GM21381 (cell line): Measurements from ENCODE around the gene IDH3A.
"Not testable (repeated sequence)": the region's sequence is repeated elsewhere in the genome, so short reads cannot be mapped to it uniquely, and the experiment has no call there.

Experiments used
- ATAC-seq: cut with Tn5 transposase; IDR thresholded peaks from one replicate; pipeline ENCODE4 v1.9.1; 2021; ENCODE audit warnings: mild to moderate bottlenecking, moderate library complexity; ENCODE audit not compliant: unreplicated experiment

IDH3A gene

DNA sequence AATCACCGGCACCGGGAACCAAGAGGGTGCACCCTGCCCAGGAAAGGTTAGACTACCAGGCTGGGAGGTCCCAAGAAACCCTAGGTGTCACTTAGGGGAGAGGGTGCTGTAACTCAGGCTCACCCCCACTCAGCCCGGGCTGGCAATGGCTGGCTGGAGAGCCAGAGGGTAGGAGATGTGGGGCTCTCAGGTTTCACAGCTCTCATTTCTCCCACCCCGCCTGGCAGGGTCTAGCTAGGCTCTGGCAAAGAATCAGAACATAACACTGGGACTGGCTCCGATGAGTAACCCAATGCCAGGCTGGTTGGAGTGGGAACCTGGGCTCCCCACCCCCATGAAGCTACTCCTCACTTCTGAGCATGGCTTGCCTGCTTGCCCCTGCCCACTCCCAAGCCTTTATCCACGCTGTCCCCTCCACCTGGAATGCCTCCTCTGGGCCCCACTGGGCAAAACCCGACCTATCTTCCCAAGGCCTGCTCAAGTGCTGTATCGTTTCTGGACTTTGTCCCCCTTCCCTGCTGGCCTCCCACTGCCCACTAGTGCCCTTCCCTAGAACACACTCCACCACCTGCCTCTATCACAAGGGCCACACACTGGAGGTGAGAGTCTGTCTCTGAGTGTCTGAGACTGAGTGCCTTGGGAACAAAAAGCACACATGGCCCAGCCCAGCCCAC lies 19.9 kb upstream of the IDH3A start:
- ATAC-seq = no peak

DNA sequence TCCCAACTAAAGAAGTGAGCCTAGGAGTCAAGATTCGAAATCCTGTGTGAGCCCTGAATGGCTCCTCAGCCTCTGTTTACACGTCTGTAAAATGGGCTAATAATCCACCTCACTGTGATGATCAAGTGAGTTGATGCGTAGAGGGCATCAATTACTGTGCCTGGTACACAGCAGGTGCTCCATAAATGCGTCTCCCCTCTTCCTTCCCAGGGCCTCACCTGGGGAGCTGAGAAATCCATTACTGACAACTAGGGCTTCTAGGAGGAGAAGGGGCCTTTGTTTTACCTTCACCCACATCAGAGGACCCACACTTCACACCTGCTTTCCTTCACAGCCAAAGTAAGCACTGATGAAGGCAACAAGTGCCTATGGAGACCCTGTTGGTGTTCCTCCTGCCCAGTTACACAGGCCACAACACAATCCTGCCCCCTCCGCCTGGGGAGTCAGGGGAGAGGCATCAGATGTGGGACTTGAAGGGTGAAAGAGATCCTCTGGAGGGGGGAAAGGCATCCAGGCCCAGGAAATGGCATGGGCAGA lies 19.3 kb upstream of the IDH3A start:
- no peak for ATAC-seq

DNA sequence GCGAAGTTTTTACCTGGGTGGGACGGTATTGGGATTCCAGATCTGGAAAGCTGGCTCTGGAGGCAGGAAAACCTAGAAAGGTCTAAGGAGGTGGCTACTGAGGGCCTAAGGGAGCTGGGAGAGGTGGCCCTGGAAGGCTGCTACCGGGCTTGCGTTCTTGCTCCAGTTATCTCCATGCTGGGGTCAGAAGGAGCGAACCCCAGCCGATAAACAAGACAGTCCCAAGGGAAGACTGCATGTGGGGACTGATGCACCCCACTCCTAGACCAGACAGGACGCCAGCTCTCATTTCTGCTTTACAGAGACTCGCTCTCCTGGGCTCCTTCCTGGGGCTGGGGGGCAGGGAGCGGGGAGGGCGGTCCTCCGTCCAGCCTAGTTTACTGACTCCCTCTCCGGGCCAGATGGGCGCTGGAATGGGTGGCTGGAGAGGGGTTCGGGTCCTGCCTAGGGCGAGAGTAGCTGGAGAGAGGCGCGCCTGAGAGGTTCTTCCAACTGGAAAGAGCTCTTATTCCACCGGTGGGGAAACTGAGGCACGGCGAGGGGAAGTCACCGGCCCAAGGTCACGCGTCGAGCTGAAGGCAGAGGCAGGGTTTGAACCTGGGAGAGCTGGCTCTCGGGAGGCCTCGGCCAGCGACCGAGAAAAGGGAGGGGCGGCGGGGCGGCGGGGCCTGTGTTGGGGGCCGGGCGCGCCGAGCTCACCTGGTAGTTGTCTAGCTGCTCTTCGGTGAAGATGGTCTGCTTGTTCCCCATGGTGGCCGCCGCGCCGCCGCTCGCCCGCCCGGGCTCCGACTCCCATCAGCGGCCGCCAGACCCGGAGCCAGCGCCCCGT lies 18.5 kb upstream of the IDH3A start:
- peak; percentile 49 for ATAC-seq

DNA sequence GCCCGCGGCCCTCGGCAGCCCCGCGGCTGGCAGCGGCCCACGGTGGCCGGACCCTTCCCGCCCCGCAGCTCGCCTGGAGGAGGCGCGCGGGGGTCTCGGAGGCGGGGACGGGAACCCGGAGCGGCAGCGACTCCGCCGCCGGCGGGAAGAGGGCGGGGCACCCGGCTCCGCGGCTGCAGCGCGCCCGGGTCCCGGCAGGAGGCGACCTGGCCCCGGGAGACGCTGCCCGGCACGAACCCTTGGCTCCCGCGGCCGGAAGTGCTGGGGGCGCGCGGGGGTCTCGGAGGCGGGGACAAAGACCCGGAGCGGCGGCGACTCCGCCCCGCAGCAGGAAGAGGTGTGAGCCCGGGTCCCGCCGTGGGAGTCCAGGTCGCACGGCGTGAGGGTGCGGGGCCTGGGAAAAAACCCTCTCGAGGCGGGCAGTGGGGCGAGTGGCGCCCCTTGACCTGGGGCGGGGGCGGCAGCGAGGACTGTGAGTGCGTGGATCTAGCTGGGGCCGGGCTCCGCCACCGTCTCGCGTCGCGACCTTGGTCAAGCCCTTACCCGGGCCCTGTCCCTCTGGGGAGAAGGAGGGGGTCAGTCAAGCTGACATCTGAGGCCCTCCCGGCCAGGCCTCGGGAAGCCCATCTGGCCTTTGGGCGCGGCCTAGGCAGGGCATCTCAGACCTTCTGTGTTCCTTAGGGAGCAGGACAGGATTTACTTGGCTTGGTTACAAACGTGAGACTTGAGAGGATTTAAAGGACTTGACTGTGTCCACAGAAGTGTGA lies 17.7 kb upstream of the IDH3A start, which contains the start of gene CIB2:
CIB2 (minus strand) TSS at position 151 of the 767 bp plus-strand sequence. CDS start 230 bp downstream, outside the sequence.
- peak; percentile 89 for ATAC-seq

DNA sequence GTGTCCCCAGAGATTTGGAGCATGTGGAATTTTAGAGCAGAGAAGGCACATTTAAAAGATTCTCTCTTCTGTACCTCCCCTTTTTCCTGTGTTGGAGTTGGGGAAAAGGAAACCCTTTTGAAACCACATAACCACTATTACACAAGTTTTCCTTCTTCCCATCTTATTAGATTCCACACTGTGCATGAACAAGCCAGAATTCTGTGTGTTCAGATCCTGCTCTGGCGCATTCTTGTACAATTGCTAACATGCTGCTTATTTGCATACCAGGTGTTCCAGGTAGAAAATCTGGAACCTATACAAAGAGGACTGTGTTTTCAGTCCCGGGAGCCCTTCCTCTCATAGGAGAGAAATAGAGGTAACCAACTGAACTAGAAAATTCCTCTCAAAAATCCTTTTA lies 15.4 kb upstream of the IDH3A start:
- no peak for ATAC-seq

DNA sequence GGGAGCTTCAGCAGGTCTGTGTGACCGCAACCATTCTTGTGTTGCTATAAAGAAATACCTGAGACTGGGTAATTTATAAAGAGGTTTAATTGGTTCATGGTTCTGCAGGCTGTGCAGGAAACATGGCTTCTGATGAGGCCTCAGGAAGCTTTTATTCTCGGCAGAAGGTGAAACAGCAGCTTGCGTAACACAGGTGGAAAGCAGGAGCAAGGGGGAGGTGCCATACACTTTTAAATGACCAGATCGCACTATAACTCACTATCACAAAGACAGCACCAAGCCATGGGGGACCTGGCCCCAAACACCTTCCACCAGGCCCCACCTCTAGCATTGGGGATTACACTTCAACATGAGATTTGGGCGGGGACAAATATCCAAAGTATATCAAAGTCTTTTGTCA lies 9.6 kb upstream of the IDH3A start:
- no peak for ATAC-seq

DNA sequence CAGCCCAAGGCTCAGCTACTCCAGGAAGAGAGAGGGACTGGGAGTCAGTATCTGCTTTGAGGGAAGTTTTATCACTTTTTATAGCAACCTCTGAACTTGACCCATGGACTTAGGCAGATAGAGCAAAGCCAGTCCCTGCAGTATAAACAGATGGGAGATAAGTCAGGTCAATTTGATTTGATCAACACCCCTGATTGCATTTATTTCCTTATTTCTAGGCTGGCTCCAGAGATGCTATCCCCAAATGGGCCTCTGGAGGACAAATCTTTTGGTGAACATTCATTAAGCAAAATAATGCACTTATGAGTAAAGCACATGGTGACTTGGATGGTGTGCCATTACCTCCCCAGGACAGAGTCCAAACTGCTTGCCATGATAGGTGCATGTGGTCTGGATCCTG lies 8.9 kb upstream of the IDH3A start:
- no peak for ATAC-seq

DNA sequence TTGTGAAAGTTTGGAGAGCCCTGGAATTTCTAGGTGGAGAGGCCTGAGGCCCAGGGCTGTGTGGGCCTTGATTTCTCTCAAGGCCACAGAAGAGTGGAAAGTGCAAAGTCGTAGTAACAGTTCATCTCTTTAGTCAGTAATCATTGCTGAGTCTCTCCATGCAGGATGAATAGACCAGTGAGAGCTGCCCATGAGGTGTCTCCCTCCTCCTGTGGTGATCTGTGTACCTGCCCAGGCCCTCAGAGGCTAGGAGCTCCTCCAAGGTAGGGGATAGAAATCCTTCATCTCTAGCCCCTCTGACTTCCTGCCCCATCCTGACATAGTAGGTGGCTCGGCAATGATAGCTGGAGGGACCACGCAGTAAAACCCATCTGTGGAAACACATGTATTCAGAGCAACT lies 6.8 kb upstream of the IDH3A start:
- ATAC-seq = no peak

DNA sequence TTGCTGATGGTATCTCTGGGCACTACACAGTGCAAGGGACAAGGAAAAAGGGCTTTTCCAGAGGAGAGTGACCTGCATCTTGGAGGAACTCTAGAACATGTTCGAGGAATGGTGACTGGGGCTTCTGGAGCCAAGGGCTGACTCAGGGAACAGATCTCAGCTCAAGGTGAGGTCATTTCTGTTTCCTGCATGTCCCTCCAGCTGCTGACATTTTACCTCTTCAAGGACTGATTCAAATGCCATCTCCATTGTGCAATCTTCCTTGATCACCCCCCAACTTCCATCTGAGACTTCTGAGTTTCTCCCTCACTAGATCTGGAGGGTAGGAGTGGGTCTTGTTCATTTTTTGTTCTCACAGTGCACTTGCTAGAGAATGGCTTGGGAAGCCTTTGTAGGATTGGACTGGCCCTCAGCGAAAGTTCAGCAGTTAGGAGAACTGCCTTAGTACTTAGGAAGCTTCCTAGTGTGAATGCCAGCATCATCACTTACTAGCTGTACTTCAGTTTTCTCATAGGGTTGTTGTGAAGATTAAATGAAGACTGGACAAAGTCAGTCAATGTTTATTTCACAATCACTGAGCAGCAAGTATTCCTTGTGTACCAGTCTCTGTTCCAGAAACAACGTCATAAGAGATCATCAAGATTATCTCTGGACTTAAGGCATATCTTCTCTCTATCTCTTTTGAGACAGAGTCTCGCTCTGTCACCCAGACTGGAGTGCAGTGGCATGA lies 2.6 kb upstream of the IDH3A start:
- ATAC-seq = no peak

DNA sequence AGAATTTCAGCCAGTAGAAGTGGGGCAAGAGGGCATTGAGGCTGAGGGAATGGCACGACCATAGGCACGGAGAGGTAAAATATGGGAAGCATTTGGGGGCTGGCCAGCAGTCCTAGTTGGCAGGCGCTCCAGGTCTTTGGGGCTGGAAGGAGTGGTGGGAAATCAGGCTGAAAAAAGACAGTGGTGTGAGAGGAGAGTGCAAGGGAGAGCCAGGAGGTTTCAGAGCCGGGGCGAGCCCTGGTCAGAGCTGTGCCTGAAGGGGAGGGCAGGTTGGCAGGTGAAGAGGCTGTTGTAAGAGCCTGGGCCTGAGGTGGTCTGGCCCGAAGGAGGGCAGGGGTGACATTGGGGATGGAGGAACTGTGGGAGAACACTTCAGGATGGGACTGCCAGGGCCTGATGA lies 1.6 kb upstream of the IDH3A start:
- no peak for ATAC-seq

DNA sequence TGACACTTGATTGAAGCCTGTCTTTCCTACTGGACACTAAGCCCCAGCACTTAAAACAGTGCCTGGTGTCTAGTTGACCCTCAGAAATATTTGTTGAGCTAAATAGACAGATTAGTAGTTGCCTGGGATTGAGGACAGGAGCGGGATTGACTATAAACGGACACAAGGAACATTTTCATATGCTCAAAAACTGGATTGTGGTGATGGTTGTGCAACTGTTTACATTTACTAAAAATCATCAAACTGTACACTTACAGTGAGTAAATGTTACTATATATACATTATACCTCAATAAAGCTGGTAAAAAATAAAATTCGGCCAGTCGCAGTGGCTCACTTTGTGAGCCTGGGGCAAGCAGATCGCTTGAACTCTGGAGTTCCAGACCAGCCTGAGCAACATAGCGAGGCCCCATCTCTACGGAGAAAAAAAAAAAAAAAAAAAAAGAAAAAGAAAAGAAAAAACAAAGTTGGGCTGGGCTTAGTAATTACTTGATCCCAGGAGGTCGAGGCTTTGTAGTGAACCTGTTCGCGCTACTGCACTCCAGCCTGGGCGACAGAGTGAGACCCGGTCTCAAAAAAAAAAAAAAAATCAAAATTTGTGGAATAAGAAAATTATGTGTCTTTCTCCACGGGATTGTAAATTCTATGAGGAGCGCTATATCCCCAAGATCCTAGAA lies 632 bp upstream of the IDH3A start:
- ATAC-seq = no peak

DNA sequence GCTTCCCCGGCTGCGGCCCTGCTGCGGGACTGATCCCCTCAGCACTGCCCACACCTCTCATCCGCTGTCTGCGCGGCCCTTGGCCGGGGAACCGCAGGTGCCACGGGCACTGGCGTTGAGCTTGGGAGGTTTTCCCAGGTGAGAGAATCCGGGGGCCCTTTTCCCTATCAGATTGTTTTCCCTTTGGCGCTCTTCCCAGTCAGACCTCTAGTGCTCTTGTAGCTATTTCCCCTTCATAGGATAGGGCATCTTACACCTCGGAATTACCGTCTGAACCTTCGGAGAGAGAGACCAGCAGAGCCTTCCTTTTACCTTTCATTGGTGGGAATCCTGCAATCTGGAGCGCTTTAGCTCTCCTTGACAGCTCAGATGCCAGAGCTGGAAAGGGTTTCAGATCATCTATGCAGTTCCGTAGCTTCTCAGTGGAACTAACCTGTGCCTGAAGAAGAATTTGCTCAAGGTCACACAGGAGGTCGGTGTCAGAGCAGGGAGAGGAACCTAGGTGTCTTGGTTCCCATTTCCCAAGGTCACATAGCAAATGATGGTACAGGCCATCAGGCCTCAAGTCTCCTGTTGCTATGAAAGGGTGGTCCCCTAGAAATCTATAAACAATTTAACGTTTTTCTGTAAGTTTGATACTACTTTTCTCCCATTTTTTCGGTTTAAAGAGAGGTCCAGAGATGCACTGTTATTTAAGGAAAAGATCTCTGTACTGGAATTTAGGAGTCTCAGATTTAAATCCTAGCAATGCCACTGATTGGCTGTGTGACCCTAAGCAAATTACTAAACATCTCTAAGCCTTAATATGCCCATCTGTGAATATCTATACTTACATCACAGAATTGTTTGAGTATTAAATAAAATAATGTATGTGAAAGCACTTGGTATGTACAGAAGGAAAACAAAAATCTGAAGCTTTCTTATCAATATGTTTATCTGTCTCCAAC lies 916 bp downstream of the IDH3A start:
- ATAC-seq = peak; percentile 10

DNA sequence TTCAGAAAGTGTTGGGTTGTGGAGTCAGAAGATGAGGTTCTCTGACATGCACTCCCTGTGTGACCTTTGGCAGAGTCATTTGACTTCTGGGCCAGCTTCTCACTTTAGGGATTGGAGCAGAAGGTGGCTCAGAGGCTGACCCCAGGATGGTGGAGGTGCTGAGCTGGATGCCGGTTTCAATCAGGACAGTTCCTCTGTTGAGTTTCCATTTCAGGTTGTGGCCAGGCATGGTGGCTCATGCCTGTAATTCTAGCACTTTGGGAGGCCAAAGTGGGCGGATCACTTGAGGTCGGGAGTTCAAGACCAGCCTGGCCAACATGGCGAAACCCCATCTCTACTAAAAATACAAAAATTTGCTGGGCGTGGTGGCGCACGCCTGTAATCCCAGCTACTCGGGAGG lies 1.9 kb downstream of the IDH3A start:
- not testable (repeated sequence) for ATAC-seq

DNA sequence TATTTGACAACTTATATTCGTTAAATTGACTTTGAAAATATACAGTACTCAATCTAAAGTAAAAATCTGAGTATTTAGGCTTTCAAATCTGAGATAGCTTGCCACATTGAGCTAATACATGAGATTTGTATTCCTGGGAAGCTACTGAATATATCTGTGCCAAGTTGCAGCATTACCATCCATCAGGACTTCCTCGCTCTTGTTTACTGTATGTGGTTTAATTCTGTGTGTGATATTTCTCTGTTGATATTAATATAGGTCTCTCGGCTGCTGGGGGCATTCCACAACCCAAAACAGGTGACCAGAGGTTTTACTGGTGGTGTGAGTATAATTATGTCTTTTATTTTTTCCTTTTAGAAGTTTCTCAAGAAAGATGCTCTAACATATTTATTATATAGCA lies 5.8 kb downstream of the IDH3A start:
- ATAC-seq = no peak

DNA sequence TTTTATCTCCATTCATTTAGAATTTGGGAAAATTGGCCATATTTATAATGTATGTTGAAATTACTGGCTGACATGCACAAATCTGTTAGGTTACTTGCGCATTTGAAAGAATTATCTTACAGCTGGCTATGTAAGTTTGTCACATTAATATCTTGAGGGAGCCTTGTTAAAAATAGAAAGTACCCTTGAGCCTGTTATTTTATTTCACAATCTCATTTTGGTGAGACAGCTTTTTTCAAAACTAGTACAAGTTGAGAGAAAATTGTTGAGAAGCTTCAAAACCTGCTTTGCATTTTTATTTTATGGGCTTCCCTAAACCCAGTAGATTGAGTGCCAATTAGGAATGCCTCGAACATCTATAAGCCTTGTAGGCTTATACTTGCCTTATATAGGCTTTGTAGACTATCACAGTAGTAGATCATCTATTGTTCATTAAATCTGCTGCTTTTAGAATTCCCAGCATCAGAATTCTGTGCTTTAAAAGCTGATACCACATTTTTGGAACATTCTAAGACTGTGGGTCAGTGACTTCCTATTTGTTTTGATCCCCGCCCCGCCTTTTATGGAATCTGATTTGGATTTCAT lies 6.3 kb downstream of the IDH3A start:
- ATAC-seq = no peak

DNA sequence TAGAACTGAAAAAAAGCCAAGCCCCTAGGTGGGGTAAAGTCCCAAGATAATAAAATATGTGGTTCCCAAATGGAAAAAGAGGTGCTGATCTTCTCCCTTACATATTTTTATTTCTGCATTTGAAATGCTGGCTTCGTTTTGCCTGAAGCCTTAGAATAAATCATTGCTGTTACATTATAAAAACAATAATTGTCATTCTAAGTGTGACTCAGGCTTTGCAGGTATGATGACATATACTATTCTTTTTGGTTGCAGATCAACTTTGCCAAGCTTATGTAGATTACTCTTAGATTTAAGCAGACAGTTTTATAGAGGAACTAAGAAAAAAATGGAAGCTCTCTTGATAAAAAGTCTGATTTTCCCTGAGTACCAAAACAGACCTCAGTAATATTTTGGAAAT lies 7.5 kb downstream of the IDH3A start:
- ATAC-seq = no peak

DNA sequence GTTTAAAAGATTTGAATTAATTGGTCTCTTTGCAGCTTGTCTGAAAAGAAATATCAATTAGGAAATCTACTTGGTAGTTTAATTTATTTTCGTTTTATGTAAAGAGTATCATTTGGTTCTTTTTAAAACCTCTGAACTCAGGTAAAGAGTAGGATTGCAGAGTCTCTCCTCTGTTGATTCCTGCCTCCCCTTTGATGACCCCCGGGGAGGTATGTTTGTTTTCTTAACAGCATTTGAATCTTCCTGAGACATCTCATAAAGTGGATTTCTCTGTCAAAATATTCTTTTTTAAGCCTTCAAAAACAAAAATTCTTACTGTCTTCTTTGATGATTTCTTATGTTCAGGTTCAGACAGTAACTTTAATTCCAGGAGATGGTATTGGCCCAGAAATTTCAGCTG lies 8.0 kb downstream of the IDH3A start:
- no peak for ATAC-seq

DNA sequence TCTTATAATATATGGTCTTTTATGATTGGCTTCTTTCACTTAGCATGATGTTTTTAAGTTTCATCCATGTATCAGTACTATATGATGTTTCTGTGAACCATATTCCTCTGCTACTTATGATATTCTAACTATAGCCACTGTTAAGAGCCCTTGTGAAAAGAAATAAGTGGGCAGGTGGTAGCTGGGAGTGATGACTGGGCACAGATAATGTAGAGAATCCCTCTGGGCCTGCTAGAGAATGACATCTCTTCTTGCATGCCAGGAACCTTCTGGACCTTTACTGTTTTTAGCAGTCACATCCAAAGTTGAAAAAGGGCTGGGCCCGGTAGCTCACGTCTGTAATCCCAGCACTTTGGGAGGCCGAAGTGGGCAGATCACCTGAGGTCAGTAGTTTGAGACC lies 10.2 kb downstream of the IDH3A start:
- ATAC-seq = no peak

DNA sequence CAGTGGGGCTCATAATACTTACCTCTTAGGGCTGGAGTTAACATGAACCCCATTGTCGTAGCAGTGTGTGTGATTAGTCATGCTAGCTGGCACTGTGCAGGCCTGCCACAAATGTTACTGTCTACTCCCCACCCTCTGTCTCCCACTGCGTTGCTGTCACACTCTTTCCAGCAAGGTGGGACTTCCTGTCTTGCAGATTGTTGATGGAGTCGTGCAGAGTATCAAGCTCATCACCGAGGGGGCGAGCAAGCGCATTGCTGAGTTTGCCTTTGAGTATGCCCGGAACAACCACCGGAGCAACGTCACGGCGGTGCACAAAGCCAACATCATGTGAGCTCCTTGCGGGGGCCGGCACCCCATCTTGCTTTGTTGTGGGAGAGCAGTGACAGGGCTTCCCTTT lies 12.9 kb downstream of the IDH3A start:
- ATAC-seq = no peak
